Activated T-helper 1 cell treated with Interleukin-2 at 50 U/mL for 16 hours (primary cell): ENCODE measurements around the gene NRG3.
"Not testable (repeated sequence)": the region's sequence is repeated elsewhere in the genome, so short reads cannot be mapped to it uniquely, and the experiment has no call there.

Experiments used
- DNase-seq: peaks from one replicate; pipeline ENCODE4 v3.0.0-alpha.2; 2020; ENCODE audit warnings: low read depth

Gene NRG3

DNA sequence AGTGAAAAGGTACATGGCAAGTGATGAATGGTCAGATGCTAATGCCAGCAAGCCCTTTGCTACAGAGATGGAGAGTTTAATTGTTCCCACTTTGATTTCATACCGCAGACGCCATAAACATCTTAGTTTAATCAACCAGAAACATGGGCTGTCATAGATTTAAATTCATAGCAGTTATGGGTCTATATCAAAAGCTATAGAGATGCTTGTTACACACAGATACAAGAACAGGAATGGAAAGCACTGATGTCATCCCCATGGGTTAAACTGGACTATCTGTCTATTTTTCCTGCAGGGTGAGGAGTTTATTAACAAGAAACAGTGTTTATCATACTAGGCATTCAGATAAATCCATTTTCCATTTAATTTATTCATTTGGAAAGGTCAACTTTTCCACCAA lies 409.2 kb downstream of the NRG3 start:
- DNase-seq: no peak

DNA sequence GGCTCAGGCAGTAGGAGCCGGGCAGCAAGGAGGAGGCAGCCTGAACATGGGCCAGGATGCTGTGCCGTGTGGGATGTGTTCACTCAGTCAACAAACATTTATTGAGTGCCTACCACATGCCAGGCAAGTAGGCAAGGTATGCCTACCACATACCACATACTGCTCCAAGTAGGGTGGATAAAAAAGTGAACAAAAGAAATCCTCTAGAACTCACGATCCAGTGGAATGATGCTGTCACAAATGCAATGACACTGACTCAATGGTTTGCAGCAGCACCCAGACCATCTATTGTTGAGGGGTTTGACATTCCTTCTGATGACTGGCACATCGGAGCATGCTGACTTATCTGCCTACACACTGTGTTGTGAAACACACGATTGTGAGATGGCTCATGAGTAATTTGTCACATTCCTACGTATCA lies 413.5 kb downstream of the NRG3 start:
- DNase-seq: no peak

DNA sequence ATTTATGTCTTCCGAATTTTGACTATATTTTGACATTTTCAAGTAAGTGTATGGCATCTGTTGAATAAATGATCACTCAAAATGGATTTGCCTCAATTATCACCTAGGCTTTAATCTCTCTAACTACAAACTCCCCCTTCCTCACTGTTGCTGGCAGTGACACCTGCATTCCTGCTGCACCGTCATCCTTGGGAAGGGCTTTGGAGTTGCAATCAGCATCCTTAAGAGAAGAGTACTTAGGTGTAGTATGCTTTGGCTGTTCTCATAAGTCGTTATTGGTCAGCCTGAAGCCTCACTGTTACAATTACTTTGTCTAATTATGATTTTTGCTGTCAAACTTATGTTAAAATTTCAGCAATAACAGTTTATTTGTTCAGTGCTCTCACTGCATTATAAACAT lies 415.0 kb downstream of the NRG3 start:
- DNase-seq: no peak

- no peak for DNase-seq
These were observed 419.9 kb downstream of the NRG3 start for GRCh38 chr10:82294874-82295378.

DNA sequence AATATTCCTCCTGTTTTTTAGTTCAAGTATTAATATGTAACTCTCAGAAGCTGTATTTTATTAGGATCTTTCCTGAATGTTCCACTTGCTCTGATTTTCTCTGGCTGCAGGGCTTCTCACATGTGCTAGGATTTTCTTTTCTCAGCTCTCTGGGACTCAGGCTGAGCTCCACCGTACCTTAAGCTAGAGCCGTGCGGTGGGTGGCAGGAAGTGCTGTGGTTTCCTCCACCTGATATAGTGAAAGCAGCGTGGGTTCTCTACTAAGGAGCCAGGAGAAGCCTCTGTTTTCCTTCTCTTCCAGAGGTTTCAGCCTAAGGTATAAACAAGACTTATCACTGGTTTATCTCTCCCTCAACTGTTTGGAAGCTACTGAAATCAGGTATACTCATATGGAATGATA lies 433.6 kb downstream of the NRG3 start:
- DNase-seq: no peak

DNA sequence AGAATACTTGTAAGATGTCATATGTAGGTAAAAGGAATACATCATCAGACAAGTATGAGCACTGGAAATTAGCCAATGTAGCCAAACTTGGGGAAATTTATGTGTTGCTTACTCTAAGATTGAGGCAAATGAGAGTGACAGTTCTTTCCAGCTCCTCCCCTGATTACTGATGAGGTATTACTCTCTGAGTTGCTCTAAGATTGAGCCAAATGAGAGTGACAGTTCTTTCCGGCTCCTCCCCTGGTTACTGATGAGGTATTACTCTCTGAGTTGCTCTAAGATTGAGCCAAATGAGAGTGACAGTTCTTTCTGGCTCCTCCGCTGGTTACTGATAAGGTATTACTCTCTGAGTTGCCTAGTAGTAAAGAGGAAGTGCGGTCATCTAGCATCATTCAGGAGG lies 435.8 kb downstream of the NRG3 start:
- DNase-seq: no peak

DNA sequence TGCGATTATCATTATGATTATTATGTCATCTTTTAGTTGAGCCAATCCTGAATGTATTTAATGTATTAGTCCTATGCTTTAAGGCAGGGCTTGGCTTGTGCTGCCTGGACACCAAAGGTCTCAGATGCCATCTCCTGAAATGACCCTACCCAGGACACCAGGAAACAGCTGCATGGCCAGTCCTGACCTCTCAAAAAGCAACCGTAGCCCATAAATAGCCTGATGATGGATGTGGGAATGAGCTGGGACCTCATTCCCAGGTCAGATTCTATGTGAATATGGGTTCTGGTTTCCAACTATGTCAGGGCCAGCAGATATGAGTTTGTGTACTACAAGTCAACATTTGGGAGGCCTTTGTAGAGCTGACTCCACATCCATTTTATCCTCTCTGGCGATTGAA lies 438.4 kb downstream of the NRG3 start:
- no peak for DNase-seq

DNA sequence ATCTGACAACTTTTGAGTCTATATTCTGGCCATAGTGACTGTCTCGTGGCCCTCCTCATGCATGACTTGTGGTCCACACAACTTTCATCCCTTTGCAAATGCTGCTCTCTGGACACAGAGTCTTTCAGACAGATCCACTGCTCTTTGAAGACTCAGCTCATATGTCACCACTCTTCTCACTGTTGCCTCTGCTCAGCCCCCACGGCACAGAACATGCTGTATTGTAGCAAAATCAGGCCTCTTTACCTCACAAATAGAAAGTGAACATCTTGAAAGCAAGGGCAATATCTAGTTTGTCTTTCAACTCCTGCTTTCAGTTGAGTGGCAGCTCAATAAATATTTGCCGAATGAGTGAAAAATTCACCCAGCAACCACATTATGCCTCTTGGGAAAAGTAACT lies 443.5 kb downstream of the NRG3 start:
- DNase-seq: no peak

DNA sequence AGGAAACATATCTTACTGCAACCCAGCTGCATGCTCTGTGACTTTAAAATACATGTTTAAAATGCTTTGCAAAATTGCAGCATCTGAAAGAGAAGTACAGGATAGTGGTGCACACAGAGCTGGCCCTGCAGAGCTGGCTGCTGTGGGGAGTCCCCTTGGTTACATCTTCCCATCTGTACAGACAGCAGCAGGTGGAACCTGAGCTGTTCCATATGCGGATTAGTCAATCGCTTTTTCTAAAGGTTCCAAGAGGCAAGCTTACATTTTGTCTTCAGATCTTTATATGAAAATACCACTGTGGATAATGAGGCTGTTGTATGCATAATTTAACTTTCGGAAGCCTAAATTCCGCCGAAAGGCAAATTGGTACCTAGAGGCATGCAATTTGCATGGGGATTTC lies 444.1 kb downstream of the NRG3 start:
- no peak for DNase-seq

DNA sequence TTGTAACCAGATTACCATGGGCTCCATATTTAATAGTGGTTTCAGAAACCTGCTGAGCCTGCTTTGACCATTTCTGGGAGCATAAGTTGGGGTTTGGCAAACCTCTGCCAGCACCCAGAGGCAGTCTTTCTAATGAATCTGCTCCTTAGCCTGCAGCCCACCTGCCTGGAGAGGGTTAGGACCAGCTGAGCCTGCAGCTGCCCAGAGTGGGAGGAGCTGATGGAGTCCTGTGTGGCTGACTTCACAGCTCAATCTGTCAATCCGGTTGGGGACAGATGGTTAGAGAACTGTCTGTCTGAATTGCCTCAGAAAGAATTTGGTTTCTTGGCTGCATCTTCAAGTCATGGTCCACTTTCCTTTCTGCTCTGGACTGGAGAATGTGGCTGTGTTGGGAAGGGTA lies 444.6 kb downstream of the NRG3 start:
- DNase-seq: no peak

GRCh38 chr10:82321724-82322123 lies 446.7 kb downstream of the NRG3 start:
- no peak for DNase-seq

DNA sequence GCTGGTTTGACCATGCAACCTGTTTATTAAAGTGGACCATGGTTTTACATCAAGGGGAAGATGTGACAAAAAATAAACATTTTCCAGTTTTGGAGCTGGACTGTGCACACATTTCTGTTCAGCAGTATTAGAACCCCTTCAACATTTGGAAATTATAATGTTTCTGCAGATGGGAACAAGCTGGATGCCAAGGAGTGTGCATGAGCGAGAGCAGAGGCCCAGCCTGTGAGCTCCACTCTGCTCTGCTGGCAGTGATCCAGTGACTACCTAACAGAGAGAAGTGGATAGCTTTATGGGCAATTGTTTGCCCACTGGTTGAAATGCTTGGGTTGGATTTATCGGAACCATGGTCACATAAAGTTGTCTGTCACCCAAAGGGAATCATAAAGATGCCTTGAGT lies 456.7 kb downstream of the NRG3 start:
- DNase-seq: no peak

GRCh38 chr10:82335831-82336230 lies 460.8 kb downstream of the NRG3 start:
- DNase-seq: no peak

DNA sequence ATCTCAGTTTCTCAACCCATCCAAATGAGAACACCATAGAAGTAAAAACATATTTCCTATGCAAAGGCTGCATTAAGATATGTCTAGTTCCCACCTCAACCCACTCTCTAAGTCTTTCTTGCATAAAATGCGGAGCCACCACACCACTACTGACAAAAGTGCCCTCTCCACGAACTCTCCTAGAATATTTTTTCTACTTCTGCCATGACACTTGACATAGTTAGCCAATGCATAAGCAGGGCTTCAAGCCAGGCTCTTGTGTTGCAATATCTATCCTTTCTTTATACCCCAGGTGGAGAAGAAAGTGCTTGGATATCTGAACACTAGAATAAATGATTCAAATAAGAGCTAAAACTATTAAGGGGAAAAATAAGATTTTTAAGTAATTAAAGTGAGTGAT lies 465.2 kb downstream of the NRG3 start:
- DNase-seq: no peak

GRCh38 chr10:82349590-82349989 lies 474.6 kb downstream of the NRG3 start:
- not testable (repeated sequence) for DNase-seq

DNA sequence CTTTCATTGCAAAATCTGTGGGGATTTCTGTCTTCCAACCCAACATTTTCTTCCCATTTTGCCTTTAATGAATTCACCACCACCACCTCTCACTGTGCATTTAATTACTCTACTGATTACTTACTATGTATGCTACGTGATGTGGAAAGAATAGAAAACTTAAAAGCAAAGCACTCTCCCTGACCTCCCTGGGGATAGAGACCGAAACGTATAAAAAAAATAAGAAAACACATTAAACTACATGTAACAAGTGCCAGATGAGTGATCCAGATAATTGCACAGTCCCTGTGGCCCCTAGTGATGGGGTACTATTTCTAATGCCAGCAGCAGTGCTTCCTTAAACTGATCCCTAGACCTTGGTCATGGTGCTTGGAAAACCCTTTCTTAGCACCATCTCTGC lies 478.4 kb downstream of the NRG3 start:
- no peak for DNase-seq

DNA sequence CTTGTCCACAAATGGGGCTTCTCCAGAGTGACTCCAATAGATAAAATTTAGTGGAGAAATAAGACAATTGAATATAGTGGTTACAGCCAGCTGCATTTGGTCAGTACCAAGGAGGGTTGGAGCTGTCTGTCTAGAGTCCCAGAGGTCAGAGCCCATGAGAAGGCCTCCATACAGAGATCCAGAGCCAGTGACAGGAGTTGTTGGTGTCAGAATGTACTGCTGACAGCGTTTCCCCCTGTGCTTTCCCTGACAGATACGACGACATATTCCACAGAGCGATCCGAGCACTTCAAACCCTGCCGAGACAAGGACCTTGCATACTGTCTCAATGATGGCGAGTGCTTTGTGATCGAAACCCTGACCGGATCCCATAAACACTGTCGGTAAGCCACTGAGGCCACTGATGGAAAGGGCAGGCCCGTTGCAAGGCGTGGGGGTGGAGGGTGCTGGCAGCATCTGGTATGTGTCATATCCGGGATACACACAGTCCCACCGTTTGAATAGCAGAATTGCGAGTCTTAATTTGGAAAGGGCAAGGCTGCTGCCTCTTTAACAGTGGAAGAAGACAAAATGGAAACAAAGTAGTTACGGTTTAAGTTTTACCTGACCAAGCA lies 483.6 kb downstream of the NRG3 start:
- DNase-seq: no peak

DNA sequence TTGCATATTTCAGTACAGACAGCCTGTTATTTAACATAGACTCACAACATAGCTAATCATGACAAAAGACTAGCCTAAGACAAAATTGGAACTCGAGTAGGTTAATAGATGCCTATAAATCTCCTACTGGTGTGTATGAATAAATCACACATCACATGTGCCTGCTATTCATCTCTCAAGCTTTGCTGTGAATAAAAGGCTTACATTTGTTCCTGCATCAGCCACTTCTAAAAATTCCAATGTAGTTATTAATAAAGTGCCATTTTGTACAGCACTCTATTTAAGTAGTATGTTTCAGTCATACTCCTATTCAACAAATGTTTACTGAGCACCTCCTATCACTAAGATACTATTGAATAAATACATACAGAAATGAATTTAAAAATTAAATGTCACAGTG lies 486.3 kb downstream of the NRG3 start:
- no peak for DNase-seq

GRCh38 chr10:82377608-82378007 lies 502.6 kb downstream of the NRG3 start:
- DNase-seq: no peak

- DNase-seq: no peak
These were observed 503.2 kb downstream of the NRG3 start for GRCh38 chr10:82378146-82378545.

- no peak for DNase-seq
These were observed 508.4 kb downstream of the NRG3 start for GRCh38 chr10:82383350-82383749.

DNA sequence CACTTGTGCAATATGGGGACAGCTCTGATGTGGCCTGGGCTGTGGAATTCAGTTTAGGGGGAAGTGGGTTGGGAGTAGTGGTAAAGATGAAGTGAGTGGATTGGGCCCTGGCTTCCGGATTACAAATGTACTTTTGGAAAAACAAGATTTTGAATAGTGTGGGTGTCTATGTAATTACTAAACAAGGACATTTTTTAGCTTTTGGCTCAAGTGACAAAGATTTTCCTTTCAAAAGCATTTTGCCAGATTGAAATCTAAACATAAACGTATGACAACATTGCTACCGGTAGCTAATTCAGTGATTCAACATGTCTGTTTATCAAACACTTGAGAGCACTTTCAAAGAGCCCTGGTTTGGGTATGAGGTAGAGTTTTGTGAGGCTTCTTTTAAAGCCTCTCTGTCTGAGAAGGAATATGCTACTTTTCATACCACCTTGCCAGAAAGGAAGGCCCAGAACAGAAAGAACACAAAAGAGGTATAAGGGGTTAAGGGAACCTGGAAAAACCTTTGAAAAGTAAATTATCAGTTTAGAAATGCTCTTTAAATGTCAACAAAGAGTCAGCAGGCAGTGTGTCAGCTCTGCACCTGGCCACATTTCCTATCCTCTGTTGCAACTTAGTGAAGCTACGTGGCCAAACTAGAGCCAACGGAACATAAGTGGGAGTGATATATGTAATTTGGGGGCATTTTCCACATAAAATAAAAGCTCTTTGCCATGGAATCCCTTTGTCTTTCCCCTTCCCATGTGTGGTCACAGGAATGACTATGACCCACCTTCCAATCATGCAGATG lies 516.1 kb downstream of the NRG3 start:
- no peak for DNase-seq

GRCh38 chr10:82391971-82392370 lies 517.0 kb downstream of the NRG3 start:
- DNase-seq: no peak

DNA sequence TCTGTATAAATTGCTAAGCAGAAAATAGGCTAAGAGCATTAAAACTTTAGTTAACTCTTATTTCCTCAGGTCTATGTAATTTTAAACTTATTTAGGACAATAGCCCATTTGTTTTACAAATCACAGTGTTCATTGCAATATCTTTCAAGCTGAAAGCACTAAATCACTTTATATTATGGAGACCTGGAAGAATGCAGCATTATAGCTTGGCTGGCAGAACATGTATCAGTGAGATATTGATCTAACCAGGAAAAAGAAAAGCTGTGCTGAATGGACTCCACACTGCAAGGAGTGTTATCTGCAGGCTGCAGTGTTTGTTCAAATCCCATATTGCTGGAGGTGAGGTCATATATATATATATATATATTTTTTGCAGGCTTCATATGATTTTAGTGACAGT lies 517.5 kb downstream of the NRG3 start:
- DNase-seq: no peak
